HepG2 (cell line): Measurements from ENCODE around the gene CCDC154.

Experiments used
- CHD4 ChIP-seq: fragments of 200-600 bp; sonication (generic); IDR thresholded peaks from 2 replicates; pipeline ENCODE4 v1.7.0; 2017; ENCODE audit warnings: mild to moderate bottlenecking, low read length, borderline replicate concordance
- CTCF ChIP-seq: sonication (generic); formaldehyde crosslinking; IDR thresholded peaks from 2 replicates; pipeline ENCODE4 v1.5.0; 2020; ENCODE audit warnings: mild to moderate bottlenecking, missing genetic modification reagents, moderate library complexity
- PBX3 ChIP-seq: sonication (generic); formaldehyde crosslinking; IDR thresholded peaks from 2 replicates; pipeline ENCODE4 v1.8.1; 2023; ENCODE audit warnings: missing genetic modification reagents, inconsistent platforms, borderline replicate concordance
- ZNF546 ChIP-seq: sonication (generic); formaldehyde crosslinking; conservative IDR thresholded peaks from 2 replicates; pipeline ENCODE4 v1.8.1; 2023; ENCODE audit warnings: mild to moderate bottlenecking, missing genetic modification reagents

GRCh38 chr16:1443403-1443973 is 868 bp downstream of the CCDC154 start:
- TF ChIP-seq PBX3 (no peak), ZNF546 (CRISPR knock-in tag) (no peak), CTCF (CRISPR knock-in tag) (0 out of 2 replicates have a peak, but pooled peaks have one; percentile 11), CHD4 (no peak)
